Fibroblast of skin of scalp (primary cell): ENCODE data around the gene DNAH8.
"Not testable (repeated sequence)": the region's sequence is repeated elsewhere in the genome, so short reads cannot be mapped to it uniquely, and the experiment has no call there.

Experiments
- DNase-seq: peaks from one replicate; pipeline ENCODE4 v3.0.0-alpha.2; 2013

Gene DNAH8

DNA sequence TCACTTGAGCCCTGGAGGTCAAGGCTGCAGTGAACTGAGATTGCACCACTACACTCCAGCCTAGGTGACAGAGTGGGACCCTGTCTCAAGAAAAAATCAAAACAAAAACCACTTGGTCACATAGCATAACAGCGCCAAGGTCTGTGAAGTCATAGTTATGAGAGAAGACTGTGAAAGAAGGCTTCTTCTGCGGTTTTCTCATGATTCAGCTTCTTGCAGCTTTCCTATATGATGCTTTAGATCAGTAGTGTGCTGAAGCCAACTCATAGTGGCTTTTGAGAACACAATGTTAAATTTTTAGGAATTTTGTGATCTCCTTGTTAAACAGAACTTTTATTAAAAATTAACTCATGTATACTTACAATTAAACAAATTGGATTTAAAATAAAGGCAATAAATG lies 197.3 kb downstream of the DNAH8 start:
- DNase-seq = no peak

DNA sequence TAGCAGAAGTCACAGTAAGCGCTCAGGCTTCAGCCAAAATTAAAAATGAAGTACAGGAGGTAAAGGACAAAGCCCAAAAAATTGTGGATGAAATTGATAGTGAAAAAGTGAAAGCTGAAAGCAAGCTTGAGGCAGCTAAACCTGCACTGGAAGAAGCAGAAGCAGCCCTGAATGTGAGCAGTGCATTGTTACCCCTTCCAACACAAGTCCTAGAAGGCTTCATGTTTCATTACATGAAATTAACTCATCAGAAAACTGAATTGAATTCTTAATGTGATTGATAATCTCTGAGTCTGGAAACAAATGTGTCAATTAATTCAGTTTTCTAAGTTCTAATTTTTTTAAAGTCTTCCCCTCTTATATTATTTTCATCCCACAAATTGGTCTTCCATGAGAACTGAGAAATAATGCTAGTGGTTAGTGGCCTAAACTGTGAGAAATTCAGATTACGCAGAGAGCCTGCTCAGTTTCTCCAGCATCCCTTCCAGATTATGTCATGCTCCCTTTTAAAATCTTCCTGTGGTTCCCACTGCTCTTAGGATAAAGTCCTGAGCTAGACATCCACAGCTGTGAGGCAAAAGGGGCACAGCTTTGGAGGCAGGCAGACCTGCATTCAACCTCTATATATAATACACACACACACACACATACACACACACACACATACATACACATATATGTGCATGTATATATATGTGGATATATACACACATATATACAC lies 200.3 kb downstream of the DNAH8 start:
- no peak for DNase-seq

DNA sequence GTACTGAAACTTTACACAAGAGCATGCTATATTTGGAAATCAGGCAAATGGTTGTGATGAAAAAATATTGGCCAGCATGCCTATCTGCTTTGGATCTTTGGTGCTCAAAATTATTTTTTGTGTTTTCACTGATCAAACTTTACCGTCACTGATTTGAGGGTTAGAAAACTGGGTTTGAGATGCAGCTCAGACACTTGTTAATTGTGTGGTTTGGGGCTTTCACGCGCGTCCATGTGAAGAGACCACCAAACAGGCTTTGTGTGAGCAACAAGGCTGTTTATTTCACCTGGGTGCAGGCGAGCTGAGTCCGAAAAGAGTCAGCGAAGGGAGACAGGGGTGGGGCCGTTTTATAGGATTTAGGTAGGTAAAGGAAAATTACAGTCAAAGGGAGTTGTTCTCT lies 206.4 kb downstream of the DNAH8 start:
- not testable (repeated sequence) for DNase-seq

DNA sequence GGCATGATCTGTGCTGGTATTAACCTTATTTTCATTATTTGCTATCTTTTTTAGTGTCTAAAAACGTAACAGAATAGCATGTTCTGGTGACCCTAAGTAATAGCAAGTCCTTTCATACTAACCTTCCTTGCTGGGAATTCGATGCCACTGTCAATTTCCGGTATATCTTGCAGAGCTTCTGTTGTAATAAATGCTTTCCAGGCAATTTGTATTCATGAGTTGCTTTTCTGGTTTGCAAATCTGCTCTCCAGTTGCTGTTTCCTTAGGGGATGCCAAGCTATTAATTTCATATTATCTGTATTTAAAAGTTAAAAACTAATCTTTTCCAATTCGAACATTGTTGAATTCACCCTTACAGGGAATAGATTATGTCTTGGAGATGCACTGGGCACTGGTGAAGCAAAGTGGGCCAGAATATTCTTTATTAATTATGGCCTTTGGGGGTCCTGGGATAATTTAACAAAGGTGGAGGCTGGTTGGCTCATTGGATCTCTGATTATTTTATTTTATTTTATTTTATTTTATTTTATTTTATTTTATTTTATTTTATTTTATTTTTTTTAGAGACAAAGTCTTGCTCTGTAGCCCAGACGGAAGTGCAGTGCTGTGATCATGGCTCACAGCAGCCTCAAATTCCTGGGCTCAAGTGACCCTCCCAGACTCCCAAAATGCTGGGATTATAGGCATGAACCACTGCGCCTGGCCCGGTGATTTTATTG lies 209.8 kb downstream of the DNAH8 start:
- no peak for DNase-seq

GRCh38 chr6:38929560-38929959 lies 214.4 kb downstream of the DNAH8 start:
- DNase-seq = no peak

DNA sequence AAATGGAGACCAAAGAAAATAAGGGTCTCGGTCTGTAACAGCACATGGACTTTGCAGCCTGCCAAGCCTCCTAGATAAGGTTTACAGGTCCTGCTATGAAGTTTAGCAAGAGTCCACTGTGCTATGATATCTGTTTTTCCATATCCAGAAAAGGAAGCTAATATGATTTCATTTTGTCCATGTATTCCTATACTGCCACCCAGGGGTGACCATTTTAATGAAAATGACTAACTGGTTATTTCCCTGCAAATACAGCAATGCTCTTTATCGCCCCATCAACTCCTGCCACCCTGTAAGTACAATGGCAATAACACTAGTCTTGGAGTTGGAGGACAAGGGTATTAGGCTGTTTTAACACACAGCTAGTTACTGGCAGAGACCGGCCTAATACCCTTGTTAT lies 218.3 kb downstream of the DNAH8 start:
- DNase-seq = peak; percentile 4

- DNase-seq = no peak
Measured at GRCh38 chr6:38935051-38935450, 219.9 kb downstream of the DNAH8 start.

DNA sequence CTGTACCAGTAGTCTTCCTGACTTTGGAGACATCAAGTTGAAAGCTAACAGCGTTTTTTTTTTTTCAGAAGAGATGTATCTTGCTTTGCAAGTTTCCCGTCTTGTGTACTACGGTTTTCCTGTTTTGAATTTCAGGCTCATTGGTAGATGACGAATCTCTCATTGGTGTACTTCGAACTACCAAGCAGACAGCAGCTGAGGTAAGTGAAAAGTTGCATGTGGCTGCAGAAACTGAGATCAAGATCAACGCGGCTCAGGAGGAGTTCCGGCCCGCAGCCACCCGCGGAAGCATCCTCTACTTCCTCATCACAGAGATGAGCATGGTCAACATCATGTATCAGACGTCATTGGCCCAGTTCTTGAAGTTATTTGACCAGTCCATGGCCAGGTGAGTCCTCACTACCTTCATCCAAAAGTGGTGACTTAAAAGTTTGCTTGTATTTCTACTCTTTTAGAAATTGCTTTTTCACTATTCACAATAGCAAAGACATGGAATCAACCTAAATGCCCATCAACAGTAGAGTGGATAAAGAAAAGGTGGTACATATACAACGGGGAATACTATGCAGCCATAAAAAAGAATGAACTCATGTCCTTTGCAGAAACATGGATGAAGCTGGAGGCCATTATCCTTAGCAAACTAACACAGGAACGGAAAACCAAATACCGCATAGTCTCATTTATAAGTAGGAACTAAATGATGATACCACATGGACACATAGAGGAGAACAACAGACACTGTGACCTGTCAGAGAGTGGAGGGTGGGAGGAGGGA lies 222.9 kb downstream of the DNAH8 start:
- no peak for DNase-seq

DNA sequence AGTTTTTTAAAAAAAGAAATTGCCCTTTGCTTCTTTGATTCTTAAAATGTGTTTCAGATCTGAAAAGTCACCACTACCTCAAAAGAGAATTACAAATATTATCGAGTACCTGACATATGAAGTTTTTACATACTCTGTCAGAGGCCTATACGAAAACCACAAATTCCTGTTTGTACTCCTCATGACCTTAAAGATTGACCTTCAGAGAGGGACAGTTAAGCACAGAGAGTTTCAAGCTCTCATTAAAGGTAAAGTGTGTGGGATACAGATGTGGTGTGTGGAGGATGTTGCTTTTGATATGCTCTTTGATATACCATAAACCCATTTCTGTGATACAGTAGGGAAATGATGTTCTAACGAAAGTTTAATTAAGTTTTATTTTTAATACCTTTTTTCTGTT lies 223.6 kb downstream of the DNAH8 start:
- DNase-seq = no peak

DNA sequence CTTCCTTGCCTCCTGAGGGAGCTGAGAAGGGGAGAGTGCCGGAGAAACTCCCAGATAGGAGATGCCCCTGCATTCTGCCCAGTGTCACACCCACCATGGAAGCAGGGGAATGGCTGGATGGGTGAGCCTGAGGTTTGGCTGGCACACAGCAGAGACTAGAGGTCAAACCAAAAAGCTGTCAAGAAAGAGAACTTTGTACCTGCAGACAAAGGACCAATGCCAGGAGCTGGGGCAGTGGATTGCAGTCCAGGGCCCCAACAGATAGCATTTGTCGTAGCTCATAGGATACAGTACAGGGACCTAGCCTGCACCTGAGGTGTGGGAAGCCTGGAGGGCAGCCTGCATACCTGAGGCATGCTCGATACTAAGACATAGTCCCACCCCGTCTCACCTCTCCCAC lies 227.3 kb downstream of the DNAH8 start:
- no peak for DNase-seq

DNA sequence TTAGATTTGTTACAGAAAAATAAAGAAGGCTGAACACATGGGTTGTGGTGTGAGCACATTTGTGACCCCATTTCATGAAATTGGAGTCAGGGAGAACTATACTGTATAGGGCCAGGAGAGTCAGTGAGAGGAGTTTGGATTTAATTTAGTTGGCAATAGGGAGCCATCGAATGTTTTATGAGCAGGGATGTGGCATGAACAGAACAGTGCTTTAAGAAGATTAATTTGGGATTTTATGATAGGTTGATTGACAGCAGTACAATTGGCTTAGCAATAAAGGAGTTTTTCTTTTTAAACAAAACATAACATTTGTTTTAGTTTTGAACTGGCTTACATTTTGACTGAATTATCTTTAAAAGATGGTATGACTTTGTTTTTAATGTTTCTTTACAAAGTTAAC lies 227.9 kb downstream of the DNAH8 start:
- no peak for DNase-seq

- no peak for DNase-seq
Measured at GRCh38 chr6:38943964-38944363, 228.9 kb downstream of the DNAH8 start.

GRCh38 chr6:38944655-38945279 lies 229.7 kb downstream of the DNAH8 start:
- no peak for DNase-seq

DNA sequence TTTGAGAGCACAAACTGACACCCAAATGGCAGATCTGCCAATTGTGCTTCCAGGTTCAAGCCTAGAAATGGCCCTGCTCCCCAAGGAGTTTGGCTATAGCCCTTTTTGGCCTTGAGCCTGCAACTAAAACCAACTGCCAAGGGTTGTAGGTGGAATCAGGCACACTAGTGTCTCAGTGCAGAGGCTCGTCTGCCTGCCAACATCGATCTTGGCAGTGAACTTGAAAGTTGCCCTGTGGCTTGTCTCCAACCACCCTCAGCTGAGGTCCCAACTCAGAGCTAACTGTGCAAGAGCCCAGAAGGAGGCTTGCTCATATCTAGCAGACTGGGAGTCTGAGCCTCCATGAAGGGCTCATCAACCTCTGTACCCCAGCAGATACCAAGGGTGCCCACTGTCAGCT lies 240.8 kb downstream of the DNAH8 start:
- no peak for DNase-seq

- DNase-seq = no peak
Measured at GRCh38 chr6:38957426-38957825, 242.3 kb downstream of the DNAH8 start.

DNA sequence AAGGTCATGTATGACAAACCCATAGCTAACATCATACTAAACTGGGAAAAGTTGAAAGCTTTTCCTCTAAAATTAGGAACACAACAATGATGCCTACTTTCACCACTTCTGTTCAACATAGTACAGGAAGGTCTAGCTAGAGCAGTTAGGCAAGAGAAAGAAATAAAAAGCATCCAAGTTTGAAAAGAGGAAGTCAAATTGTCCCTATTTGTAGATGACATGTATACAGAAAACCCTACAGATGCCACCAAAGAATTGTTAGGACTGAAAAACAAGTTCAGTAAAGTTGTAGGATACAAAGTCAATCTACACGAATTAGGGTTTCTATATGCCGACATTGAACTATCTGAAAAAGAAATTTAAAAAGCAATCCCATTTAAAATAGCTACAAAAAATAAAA lies 244.0 kb downstream of the DNAH8 start:
- no peak for DNase-seq

DNA sequence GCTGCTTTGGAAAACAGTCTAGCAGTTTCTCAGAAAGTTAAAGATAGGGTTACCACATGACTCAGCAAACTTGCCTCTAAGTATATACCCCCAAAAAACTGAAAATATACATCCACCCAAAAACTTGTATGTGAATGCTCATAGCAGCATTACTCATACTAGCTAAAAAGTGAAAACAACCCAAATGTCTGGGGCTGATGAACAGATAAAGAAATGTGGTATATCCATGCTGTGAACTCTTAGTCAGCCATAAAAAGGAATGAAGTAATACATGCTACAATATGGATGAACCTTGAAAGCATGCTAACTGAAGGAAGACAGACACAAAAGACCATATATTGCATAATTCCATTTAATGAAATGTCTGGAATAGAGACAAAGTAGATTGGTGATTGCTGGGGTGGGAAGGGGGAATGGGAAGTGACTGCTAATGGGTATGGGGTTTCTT lies 253.6 kb downstream of the DNAH8 start:
- DNase-seq = no peak

DNA sequence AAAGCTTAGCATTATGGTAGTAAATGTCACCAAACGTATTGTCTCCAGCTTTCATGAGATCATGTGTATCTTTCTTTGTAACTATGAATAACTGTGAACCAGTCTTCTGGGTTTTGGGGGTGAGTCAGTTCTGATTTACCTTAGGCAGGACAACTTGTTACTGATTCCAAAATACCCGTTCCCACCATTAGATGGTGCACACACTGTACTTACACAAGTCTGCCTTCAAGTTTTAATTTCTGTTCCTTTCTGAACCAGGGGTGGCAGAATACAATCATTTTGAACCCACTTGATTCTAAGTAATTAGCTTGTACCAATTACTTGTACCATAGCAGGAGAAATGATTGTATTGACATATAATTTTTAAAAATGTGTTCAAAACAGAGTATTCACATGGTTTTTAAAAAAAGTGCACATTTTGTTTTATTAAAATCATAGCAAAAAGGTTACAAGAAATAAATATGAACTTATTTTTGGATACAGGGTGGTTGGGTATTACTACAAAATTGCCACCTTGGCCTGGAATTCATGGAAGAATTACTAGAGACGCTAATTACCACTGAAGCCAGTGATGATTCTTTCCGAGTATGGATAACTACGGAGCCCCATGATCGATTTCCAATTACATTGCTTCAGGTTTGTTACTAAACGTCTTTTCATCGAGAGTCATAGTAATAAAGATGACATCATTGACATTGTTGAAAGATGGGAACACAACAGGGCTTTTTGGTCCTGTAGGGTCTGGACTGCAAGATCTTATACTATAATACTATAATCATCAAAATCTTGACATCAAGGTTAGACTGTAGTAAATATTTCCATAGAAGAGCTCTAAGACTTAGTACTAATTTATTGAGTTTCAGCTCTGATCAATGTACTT lies 258.3 kb downstream of the DNAH8 start:
- DNase-seq = peak; percentile 46

GRCh38 chr6:38974389-38975151 lies 259.5 kb downstream of the DNAH8 start:
- DNase-seq = no peak

GRCh38 chr6:38975621-38976049 lies 260.5 kb downstream of the DNAH8 start:
- DNase-seq = no peak

- no peak for DNase-seq
Measured at GRCh38 chr6:38976051-38976450, 260.9 kb downstream of the DNAH8 start.
